Measurements from ENCODE around the gene MGAT3. TPM values are rescaled to one million over a fixed set of nuclear protein-coding genes. Genes with fewer than 3 reads are reported as not detected.

Gene MGAT3
- total and polyA plus RNA-seq, 9 of the 15 experiments (the other 6 are each of a cell fraction or from before 2014, with no cell fraction given), result 0.10 to 11.5 (median 4.6) TPM

DNA sequence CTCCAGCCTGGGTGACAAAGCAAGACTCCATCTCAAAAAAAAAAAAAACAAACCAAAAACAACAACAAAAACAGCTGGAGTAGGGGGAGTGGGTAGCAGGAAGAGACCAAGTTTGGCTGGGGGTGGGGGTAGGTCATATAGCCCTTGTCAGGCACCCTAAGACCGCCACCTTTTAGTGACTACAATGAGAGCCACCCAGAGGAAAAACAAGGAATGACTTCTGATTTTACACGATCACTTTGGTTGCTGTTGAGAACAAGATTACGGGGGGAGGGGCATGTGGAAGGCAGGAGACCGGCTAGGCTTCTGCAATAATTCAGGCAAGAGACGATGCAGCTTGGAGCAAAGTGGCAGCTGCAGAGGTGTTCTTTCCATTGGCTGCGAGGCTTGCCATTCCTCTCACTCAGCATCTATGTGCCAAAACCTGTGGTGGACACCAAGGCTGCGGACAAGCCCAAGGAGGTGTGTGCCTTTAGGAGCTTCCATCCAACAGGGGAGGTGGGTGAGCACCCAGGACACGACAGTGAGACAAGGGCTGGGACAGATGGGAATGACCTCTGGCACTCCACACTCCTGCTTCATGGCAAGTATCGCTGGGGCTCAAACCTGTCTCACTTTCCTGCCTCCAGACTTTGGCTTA is 74.0 kb downstream of the MGAT3 start (continued):
- TF ChIP-seq GABPA (tag; conservative IDR thresholded peaks at IDR 0.05; ENCODE audit: low read depth) (no peak), TSHZ1 (CRISPR knock-in tag; IDR thresholded peaks at IDR 0.05) (no peak), ZNF41 (CRISPR knock-in tag; conservative IDR thresholded peaks at IDR 0.05) (no peak), MNT (conservative IDR thresholded peaks at IDR 0.05) (no peak), CC2D1A (IDR thresholded peaks at IDR 0.05) (0 out of 2 replicates have a peak, but pooled peaks have one; percentile 19), ZNF384 (IDR thresholded peaks at IDR 0.05; ENCODE audit: low read depth, low read length) (no peak)
- TF ChIP-seq, protein P1, sequence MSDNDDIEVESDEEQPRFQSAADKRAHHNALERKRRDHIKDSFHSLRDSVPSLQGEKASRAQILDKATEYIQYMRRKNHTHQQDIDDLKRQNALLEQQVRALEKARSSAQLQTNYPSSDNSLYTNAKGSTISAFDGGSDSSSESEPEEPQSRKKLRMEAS (CRISPR knock-in tag; IDR thresholded peaks at IDR 0.05), result no peak
- TF ChIP-seq, protein P2, sequence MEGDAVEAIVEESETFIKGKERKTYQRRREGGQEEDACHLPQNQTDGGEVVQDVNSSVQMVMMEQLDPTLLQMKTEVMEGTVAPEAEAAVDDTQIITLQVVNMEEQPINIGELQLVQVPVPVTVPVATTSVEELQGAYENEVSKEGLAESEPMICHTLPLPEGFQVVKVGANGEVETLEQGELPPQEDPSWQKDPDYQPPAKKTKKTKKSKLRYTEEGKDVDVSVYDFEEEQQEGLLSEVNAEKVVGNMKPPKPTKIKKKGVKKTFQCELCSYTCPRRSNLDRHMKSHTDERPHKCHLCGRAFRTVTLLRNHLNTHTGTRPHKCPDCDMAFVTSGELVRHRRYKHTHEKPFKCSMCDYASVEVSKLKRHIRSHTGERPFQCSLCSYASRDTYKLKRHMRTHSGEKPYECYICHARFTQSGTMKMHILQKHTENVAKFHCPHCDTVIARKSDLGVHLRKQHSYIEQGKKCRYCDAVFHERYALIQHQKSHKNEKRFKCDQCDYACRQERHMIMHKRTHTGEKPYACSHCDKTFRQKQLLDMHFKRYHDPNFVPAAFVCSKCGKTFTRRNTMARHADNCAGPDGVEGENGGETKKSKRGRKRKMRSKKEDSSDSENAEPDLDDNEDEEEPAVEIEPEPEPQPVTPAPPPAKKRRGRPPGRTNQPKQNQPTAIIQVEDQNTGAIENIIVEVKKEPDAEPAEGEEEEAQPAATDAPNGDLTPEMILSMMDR (IDR thresholded peaks at IDR 0.05 in 2 of 3, conservative IDR thresholded peaks at IDR 0.05 in 1 of 3; ENCODE audit: insufficient read depth in 2 of 3, low read depth in 1 of 3, low read length in 3 of 3), result peak; percentile 51 to 57 (median 51)
